Measurements from ENCODE around the gene CNTNAP2.

CNTNAP2 gene

GRCh38 chr7:147941381-147941780 lies 1824.8 kb downstream of the CNTNAP2 start:
- no peak for DNase-seq (ENCODE audit: low spot score)

- DNase-seq (ENCODE audit: low spot score), result no peak
Observed at GRCh38 chr7:147944321-147944720, 1827.7 kb downstream of the CNTNAP2 start.

GRCh38 chr7:147952918-147953317 lies 1836.3 kb downstream of the CNTNAP2 start:
- no peak for DNase-seq (ENCODE audit: low spot score)

GRCh38 chr7:147968046-147968610 lies 1851.5 kb downstream of the CNTNAP2 start:
- DNase-seq (ENCODE audit: low spot score), result no peak

GRCh38 chr7:147971606-147972110 lies 1855.1 kb downstream of the CNTNAP2 start:
- DNase-seq (ENCODE audit: low spot score), result no peak

GRCh38 chr7:147978201-147978600 lies 1861.6 kb downstream of the CNTNAP2 start:
- DNase-seq (ENCODE audit: low spot score), result no peak

GRCh38 chr7:147978651-147979050 lies 1862.0 kb downstream of the CNTNAP2 start:
- DNase-seq (ENCODE audit: low spot score), result no peak

GRCh38 chr7:147980826-147981813 lies 1864.5 kb downstream of the CNTNAP2 start:
- no peak for DNase-seq (ENCODE audit: low spot score)

GRCh38 chr7:147982307-147982706 lies 1865.7 kb downstream of the CNTNAP2 start:
- no peak for DNase-seq (ENCODE audit: low spot score)

- no peak for DNase-seq (ENCODE audit: low spot score)
Observed at GRCh38 chr7:147984265-147984664, 1867.7 kb downstream of the CNTNAP2 start.

- no peak for DNase-seq (ENCODE audit: low spot score)
Observed at GRCh38 chr7:147990079-147990478, 1873.5 kb downstream of the CNTNAP2 start.

GRCh38 chr7:147990942-147991341 lies 1874.3 kb downstream of the CNTNAP2 start:
- no peak for DNase-seq (ENCODE audit: low spot score)

GRCh38 chr7:147992698-147993097 lies 1876.1 kb downstream of the CNTNAP2 start:
- DNase-seq (ENCODE audit: low spot score), result no peak

- DNase-seq (ENCODE audit: low spot score), result no peak
Observed at GRCh38 chr7:147997636-147998035, 1881.0 kb downstream of the CNTNAP2 start.

- DNase-seq (ENCODE audit: low spot score), result no peak
Observed at GRCh38 chr7:147999962-148000361, 1883.4 kb downstream of the CNTNAP2 start.

- no peak for DNase-seq (ENCODE audit: low spot score)
Observed at GRCh38 chr7:148011753-148012152, 1895.2 kb downstream of the CNTNAP2 start.

GRCh38 chr7:148014001-148014400 lies 1897.4 kb downstream of the CNTNAP2 start:
- no peak for DNase-seq (ENCODE audit: low spot score)

GRCh38 chr7:148014541-148014940 lies 1897.9 kb downstream of the CNTNAP2 start:
- no peak for DNase-seq (ENCODE audit: low spot score)

- DNase-seq (ENCODE audit: low spot score), result no peak
Observed at GRCh38 chr7:148017126-148017525, 1900.5 kb downstream of the CNTNAP2 start.

GRCh38 chr7:148020679-148021078 lies 1904.1 kb downstream of the CNTNAP2 start:
- no peak for DNase-seq (ENCODE audit: low spot score)

GRCh38 chr7:148021507-148022045 lies 1905.0 kb downstream of the CNTNAP2 start:
- DNase-seq (ENCODE audit: low spot score), result no peak

- no peak for DNase-seq (ENCODE audit: low spot score)
Observed at GRCh38 chr7:148022832-148023231, 1906.2 kb downstream of the CNTNAP2 start.

GRCh38 chr7:148026713-148027112 lies 1910.1 kb downstream of the CNTNAP2 start:
- DNase-seq (ENCODE audit: low spot score), result no peak

All from AG08396 (cell line).